Stimulated activated CD8-positive, alpha-beta memory T cell treated with anti-CD3 and anti-CD28 coated beads, Interleukin-12 subunit alpha, Interleukin-12 subunit beta, amount 100 ng/mL, for 24 hours (primary cell): Measurements from ENCODE around the gene ZNF417.
A peak's percentile ranks its signal among the peaks of the same experiment; 100 is the strongest.
"Not testable (repeated sequence)": the region's sequence is repeated elsewhere in the genome, so short reads cannot be mapped to it uniquely, and the experiment has no call there.

ENCODE experiments used
- DNase-seq: peaks from one replicate; pipeline ENCODE4 v3.0.0-alpha.2; 2020; ENCODE audit errors: extremely low read depth

Gene ZNF417

DNA sequence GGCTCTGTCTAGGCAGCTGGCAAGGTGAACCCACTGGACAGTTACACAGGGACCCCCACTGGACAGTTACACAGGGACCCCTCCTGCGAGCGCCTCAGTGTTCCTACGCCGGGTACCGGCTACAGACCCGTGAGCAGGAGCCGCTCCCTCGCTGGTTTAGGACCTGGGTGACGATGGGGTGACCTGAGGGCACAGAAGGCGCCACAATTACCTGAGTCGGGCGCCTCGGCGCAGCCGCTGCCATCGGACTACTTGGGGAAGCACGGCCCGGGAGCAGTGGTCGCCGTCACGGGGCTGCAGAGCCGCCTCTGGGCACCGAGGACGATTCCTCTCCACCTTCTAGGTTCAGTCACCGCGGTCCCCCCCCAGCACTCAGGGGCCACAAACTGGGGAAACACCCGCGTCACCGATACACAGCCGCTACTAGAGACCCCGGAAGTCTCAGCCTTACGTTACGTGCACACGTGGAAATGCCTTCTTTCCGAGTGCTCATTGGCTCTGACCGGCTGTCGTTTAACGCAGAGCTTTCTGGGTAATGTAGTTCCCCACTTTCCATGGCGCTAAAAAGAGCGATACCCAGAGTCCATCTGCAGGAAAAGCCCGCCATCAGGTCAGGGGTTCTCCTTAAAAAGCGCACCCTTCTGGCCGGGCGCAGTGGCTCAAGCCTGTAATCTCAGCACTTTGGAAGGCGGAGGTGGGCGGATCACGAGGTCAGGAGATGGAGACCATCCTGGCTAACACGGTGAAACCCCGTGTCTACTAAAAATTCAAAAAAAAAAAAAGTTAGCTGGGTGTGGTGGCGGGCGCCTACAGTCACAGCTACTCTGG, at the start of gene ZNF417:
Gene ZNF417 (minus strand): TSS at position 425 of the 828 bp plus-strand sequence. CDS start 181 bp downstream, at position 244.
- peak; percentile 64 for DNase-seq

- DNase-seq: no peak
Observed at GRCh38 chr19:57964761-57965160, 48.4 kb upstream of the ZNF417 start.

DNA sequence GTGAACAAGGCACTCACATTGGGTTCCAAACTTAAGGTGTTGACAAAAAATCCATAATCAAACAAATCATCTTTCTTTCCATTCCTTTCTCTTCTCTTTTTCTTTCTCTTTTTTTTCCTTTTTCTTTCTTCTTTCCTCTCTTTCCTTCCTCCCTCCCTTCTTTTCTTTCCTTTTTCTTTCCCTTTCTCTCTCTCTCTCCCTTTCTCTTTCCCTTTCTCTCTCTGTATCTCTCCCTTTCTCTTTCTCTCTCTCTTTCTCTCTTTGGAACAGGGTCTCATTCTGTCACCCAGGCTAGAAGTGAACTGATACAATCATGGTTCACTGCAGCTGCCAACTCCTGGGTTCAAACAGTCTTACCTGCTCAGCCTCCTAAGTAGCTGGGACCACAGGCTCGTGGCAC, 45.4 kb upstream of the ZNF417 start:
- DNase-seq: no peak

- no peak for DNase-seq
Observed at GRCh38 chr19:57954996-57955395, 38.6 kb upstream of the ZNF417 start.

- no peak for DNase-seq
Observed at GRCh38 chr19:57949702-57950101, 33.3 kb upstream of the ZNF417 start.

DNA sequence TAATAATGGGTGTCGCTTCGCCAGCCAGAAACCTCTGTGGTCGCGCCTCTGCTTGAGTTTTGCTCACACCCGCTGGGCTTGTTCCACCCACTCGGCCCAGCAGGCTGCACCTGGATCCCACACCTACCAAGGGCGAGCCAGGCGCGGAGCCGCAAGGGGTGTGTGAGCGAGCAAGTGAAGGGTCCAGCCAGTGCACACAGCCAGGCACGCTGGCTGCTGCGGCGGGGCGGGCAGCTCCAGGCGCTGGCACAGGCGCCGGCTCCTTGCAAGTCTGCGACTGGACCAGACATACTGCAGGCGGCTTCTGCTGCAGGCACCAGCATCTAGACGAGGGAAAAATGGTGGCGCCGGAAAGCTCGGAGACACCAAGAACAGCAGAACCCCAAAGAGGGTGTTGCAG, 32.9 kb upstream of the ZNF417 start:
- DNase-seq: no peak

DNA sequence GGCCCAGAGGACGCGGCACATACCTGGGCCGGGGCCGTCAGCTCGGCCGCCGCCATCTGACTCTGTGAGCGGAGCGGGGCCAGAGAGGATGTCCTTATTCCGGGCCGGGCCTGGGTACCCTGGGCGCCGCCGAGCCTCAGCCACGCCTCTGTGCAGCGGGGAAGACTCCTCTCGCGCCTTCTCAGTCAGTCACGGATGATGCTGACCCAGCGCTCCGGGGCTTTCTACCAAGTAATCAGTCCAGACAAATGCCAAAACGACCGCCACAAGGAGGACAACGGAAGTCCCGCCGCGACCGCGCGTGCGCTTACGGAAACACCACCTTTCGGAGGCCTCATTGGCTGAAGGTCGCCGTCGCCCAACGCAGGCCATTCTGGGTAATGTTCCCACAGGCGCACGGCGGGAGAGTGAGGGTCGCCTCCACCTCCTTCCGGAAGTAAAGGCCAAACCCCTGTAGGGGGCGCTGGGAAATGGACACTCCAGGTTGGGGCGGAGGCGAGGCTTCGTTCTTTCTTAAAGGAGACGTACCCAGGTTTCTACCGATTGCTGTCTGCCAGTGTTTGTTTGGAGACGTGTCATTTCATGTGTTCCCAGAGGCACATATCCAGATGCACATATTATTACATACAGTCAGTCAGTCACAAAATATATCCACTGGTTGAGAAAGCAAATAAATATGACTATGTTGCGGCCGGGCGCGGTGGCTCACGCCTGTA, 31.2 kb upstream of the ZNF417 start, which contains the start of gene ZNF256:
Gene ZNF256 (minus strand): TSS at position 288 of the 716 bp plus-strand sequence. CDS start 232 bp downstream, at position 56.
- DNase-seq: peak; percentile 86

DNA sequence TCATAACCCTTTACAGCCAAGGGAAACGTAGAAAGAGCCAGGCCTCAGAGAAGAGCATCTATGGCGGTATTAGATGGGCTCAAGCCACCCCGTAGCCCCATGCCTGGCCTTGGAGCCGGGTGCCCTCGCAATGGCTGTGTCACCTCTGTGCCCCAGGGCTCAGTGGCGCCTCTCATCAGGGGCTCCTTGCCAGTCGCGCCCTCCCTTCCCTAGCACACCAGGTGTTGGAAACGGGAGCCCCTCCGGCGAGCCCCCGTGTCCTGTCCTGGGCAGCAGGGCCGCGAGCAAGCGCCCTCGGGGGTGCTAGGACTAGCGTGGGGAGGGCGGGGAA, 30.7 kb upstream of the ZNF417 start:
- DNase-seq: no peak

DNA sequence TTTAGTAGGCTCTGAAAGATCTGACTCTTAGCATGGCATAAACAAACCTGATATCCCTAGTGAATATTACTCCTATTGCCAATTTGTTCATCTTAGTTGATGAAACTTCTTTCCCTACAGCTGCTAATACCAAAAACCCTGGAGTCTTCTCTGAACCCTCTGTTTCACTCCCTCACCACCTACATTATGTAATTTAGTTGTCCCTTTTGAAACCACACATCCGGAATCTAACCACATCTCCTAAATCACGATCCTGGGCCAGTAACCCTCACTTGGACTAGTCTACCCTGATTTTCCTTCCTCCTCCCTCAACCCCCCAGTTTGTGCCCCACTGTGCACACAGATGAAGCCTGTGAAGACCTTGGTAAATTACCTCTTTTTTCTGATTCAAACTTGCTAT, 29.9 kb upstream of the ZNF417 start:
- DNase-seq: no peak

- no peak for DNase-seq
Observed at GRCh38 chr19:57941593-57941992, 25.2 kb upstream of the ZNF417 start.

- DNase-seq: no peak
Observed at GRCh38 chr19:57935731-57936130, 19.3 kb upstream of the ZNF417 start.

DNA sequence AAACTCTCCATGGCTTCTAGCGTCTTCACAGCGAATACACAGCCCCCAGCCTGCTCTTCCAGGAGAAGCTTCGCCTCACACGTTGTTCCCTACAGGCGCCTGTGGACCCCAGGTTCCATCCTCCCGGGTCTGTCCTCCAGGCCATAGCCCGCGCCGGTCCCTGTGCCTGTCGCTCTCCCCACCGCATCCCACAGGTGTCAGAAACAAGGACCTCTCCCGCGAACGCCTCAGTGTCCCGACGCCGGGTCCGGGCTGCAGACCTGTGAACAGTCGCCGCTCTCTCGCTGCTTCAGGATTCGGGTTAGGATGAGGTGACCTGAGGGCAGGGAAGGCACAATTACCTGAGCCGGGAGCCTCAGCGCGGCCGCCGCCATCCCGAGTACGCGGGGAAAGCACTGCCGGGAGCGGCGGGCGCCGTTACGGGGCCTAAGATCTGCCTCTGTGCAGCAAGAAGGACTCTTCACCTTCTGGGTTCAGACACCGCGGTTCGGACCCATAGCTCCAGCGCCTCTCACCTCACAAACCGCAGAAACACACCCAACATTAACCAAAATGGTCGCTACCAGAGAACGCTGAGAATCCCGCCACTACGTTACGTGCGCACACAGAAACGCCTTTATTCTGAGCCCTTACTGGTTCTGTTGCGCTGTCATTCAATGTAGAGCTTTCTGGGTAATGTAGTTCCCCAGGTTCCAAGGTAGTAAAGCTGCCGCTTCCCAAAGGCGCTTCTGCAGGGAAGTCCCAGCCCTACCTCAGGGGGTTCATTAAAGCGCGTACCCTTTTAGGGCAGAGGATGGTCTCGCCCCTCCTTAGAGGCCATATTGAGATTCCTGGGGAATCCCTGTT, 18.7 kb upstream of the ZNF417 start, which contains the start of gene ZNF418:
Gene ZNF418 (minus strand): TSS at position 583 of the 846 bp plus-strand sequence. CDS start 1,580 bp downstream, outside the sequence.
- DNase-seq: no peak

DNA sequence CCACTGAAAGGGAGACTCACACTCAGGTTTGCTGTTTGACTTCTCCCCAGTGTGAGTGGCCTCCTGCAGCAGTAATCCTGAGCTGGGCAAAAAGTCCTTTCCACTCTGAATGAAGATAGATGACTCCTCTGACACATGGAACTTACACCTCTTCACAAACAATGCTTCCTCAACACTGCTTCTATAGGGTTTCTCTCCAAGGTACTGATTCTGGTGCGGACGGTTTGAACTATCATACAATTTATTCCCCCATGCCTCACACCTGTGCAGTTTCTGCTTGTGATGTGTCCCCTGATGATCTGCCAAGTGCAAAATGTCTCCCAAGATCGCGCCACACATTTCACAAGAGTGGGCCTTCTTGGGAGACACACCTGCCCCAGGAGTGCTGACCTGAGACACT, 11.2 kb upstream of the ZNF417 start:
- no peak for DNase-seq

DNA sequence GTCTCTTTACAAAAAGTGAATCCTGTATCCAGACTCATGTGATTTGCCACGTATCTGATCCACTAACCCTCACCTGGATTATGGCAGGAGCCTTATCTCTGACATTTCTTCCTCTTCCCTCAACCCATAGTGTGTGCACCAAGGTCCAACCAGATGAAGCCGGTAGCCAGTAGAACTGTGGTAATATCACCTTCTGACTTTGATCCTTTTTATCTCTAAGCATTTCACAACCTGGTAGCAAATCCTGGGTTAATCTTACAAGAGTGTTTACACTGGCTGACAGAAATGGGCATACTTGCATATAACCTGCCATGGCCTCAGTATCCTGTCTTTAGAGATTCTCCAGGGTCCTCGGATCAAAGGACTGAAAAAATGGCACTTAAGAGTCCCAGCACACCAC, 1.9 kb downstream of the ZNF417 start:
- no peak for DNase-seq

DNA sequence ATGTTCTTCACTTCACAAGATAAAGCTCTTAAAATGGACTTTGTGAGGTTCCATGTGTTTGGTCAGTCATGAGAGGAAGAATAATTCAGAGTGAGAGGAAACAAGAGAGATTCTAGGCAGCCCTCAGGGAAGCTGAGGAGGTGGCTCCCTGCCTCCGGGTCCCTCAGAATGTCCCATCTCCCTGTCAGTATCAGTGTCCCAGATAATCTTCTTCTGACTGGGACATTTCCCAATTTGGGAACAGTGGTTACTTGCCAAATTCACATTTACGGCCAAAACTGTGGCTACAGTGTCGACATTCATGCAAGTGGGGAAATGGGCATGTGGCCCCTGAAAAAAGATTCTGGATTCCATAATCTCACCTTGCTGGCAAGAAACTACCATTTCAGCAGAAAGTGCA, 9.0 kb downstream of the ZNF417 start:
- DNase-seq: no peak

GRCh38 chr19:57905258-57905657, 11.1 kb downstream of the ZNF417 start:
- DNase-seq: no peak

DNA sequence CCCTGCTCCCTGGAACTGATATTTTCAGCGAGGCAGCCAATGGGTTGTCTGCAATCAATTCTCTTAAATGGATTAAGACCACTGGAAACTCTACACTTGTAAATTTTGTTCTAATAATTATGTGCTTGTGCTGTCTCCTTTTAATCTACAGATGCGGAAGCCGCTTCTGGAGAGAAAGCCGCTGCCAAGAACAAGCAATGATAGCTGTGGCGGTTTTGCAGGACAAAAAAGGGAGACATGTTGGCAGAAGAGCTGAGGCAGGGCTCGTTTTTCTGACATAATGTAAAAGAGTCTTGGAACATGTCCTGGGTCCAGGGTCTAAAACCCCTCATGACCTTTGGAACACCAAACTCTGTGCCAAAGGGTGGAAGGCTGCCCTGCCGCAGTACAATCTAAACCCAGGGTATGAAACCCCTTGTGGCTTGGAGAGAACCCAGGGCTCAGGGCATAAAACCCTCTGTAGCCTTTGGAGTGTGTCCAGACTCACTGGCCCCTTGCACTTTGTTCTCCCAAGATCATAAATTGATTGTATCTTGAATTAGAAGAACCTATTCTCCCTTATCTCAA, 12.7 kb downstream of the ZNF417 start:
- DNase-seq: no peak

GRCh38 chr19:57900311-57900710, 16.1 kb downstream of the ZNF417 start:
- DNase-seq: no peak

- DNase-seq: not testable (repeated sequence)
Observed at GRCh38 chr19:57890706-57891105, 25.7 kb downstream of the ZNF417 start.

GRCh38 chr19:57888560-57889231, 27.7 kb downstream of the ZNF417 start, which contains the start of gene ZNF814:
Gene ZNF814, minus strand, starts transcription at chr19:57889037. Its CDS starts 235 bp downstream, at chr19:57888802.
- peak; percentile 59 for DNase-seq

DNA sequence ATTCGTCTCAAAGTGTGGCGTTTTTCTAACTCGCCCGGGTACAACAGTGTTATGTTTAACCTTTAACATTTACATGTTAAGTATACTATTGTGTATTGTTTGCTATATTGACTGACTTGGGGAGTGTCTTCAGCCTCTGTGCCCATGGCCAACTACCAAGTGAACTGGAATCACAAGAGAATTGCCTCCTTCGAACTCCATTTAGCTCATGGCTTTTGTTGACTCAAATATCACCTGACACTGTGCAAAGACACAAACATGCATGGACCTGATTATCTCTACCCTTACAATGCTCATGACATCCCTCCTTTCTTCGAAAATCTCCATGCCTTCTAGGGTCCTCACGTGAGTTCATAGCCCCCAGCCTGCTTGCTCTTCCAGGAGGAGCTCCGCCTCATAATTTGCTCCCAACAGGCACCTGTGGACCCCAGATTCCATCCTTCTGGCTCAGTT, 28.3 kb downstream of the ZNF417 start:
- DNase-seq: no peak
